GM19035 (cell line): ENCODE results near the gene SCG5.

Experiments
- ATAC-seq: cut with Tn5 transposase; IDR thresholded peaks from one replicate; pipeline ENCODE4 v1.9.1; 2021; ENCODE audit not compliant: unreplicated experiment

SCG5 gene

DNA sequence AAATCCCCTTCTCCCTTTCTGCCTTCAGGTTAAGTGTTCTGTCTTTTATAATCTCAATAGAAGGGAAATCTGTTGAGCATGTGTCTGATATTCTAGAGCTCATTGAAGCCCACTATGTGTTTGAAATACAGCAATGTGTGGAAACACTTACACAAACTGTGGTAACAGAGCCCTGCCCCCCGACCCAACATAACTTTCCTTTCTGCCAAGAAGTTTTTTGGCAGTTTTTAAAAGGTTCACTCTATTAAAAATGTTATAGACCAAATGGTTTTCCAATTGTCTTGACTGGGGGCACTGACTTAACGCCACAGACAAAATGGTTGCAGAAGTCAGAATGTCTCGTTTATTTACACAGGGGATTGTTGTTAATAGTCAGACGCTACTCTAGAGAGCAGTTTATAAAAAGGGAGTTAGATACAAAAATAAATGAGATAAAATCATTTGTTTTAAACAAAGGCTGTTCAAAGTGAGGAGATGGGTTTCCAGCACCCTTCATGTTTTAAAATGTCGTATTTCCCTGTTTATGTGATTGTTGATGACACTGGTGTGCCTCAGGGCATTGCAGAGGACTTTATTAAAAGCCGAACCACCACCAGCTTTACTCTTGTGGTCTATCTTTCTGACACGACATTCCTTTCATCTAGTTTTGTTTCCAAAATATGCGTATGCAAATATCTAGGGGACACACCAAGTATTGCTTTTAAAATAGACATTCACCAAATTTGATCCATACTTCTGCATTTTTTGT is 49.6 kb downstream of the SCG5 start:
- no peak for ATAC-seq

DNA sequence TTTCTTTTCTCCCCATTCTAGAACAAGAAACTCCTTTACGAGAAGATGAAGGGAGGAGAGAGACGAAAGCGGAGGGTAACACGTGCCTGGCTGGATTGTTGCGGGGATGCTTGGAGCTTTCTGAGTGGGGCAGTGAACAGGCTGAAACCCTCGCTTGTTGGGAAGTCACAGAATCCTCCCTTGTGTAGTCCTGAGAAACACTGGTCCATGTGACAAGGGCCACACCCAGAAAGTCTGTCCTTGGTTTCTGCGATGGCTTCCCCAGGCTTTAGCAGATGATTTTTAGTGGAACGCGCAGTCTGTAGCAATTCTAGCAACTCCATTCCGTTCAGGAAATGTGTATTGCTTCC is 50.2 kb downstream of the SCG5 start:
- ATAC-seq = no peak

DNA sequence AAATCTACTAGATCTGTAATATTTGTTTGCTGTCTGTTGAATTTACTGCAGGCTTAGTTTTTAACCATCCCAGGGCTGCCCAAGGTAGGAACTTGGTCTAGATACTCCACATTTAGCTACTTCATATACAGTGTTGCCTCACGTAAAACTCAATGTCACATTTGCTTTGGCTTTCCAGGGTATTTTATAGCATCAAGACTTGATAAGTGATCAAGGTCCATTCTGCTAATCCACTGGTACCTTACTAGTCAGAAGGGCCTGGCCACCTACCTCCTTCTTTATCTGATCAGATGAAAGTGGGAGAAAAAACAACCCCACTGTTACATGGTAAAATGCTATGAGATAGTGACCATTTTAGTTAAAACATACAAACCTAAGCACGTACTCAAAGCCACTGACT is 50.8 kb downstream of the SCG5 start:
- no peak for ATAC-seq

DNA sequence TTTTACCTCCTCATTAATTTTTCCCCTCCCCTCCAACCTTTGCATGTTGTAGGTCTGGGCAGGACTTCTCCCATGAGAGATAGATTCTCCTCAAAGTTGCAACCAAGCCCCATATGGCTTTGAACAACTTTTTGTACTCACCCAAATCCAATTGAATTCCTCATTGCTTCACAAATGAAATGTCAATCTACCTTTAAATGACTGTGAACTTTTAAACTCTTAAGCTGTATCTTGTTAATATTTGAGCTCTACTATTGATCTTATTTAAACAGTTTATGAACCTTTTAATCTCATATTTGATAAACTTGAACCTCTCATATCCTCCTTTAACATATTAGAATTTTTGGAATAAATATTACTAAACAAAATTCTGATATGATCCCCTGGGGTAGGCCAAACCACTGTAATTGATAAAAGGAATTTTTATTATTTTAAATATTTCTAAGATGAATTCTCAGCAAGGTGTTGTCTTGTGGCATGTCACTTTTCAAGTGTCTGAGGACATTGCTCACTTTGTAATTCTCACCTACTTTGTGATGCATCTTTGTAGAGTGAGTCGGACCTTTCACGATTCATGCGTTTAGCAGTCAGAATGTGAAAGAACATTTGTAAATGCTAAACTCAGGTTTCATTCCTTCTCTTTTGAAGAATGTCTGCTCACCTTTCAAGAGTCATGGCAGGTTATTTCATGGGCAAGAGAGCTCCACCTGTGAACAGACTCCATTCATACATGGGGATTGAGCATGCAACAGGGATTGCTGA is 52.9 kb downstream of the SCG5 start:
- no peak for ATAC-seq

DNA sequence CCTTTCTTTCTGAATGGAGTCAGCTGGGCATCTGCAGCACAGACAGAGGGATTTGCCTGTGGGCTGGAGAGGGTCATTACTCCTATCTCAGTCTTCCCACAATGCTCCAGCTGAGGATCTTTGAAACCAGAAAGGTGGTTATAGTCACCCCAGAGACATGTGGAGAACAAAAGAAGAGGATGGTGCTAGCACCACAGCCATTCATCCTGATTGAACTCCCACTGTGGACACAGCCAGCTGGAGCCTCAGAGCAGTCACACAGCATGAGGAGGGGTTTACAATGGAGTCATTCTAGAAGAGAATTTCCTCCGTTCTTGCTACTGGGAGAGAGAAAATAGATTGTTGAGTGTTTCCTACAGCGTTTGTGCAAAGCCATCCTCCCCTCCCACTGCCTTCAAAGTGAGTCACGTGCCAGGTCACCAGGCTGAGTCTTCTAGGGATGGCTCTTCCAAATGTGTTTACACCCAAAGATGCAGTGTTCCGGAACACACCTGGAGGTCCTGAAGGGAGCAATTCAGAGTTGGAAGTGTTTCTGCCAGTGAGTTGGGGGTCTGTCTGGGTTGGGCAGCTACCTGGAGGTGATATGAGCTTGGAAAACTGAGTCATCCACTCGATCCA is 57.4 kb downstream of the SCG5 start:
- ATAC-seq = no peak

DNA sequence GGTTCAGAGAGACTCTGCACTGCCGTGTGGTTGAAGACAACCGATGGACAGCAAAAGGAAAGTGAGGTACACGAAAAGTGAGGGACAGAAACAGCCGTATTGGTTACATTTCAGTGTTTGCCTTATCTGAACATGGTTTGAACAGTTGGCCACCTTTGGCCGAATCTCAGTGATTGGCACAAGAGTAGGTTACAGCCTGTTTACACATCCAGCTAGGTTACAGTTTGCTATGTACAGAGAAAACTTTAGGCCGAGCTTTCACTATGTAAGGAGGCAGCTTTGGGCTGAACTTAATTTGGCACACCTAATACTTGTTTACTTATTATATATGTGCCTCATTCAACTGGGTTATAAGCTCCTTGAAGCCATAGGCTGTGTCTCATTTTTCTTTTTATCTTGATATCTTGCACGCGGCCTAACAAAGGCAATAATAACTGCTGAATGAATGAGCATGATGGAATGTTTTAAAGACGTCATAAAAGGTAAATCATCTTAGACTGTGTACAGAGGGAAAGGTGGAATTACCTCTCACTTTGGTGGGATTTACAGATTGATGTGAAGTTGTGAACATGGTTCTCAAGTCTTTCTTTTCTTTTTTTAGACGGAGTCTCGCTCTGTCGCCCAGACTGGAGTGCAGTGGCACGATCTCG is 59.1 kb downstream of the SCG5 start:
- ATAC-seq = no peak

DNA sequence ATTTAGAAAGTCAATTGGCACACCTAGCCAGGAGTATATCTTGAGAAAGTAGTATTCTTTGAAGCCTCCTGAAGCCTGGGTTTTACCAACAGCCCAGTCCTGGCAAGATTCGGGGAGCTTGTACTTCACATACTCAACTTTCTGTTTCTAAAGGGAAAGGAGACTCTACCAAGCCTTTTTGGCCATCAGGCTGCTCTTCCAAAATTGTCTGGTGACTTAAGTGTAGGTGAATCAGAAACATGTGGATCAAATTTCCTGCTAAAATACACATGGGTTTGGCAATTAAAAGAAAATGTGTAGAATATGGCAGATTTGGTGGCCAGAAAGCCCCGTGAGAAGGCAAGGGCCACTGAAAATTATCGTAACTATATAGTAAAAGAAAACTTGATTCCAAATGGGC is 60.4 kb downstream of the SCG5 start:
- ATAC-seq = no peak

DNA sequence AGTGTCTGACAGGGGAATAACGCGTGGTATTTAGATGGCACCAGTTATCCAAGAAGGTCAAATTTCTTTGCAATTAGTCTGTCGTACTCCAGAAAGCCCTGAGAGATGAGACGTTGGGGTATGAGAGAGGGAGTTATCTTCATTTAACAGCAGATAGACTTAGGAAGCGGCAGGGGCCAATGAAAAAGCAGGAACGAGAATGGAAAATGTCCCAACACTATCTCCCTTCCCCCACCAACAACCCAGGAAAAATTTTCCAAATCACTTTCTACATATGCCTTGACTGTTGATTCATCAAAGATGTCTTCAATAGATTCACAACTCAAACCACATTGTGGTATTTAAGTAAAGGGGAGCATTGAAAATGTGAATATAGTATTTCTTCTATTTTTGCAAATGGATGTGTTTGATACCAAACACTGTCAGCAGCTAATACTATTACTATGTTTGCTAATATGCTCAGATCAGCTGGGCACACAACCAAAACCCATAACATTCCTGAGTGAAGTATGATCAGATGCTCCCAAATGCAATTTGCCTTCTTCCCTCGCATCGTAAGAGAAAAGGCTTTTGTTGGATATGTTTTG is 63.0 kb downstream of the SCG5 start:
- ATAC-seq = no peak

DNA sequence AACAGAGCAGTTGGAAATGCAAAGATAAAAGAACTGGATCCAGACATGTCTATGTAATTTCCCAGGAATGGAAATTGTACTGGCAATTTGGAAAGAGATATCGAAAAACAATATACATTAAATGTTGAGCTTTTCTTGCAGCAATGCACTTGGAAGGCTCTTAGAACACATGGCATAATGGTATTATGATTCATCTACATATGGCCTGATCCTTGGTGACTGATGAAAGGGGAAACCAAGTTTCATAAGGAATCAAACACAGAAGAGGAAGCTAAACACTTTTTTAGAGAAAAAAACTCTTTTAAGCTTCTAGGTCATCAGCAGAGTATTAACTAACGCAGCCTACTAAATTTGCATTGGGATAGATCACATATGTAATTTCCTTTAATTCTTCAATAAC is 63.9 kb downstream of the SCG5 start:
- no peak for ATAC-seq

DNA sequence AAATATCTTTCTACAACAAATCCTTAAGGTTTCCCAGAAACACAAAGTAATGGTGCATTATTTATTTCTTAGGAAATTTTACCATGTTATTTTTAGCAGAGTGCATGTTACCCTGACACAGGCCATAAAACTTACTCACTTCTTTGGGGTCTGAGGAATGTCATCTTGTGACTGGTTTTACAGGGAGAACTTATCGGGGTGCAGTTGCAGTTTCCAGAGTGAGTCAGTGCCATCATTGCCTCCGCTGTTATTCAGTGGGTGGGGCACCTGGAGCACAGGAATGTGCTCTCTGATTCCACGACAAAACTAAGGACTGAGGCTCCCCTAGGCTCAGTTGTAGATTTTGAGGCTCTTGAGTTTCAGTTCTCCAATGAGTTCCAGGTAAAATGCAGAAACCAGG is 65.2 kb downstream of the SCG5 start:
- no peak for ATAC-seq

DNA sequence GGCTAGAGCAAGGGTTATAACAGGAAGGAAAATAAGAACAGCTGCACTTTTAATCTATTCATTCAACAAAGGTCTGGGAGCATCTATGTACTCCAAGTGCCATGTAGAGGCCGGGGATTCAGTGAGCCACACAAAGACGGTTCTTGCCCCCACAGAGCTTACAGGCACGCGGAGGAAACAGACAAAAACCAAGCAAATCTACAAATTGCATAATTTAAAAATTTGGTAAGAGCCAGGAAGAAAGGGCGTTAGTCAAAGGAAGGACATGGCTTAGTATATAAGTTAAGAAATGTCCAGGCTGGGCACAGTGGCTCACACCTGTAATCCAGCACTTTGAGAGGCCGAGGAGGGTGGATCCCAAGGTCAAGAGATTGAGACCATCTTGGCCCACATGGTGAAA is 65.9 kb downstream of the SCG5 start:
- no peak for ATAC-seq

DNA sequence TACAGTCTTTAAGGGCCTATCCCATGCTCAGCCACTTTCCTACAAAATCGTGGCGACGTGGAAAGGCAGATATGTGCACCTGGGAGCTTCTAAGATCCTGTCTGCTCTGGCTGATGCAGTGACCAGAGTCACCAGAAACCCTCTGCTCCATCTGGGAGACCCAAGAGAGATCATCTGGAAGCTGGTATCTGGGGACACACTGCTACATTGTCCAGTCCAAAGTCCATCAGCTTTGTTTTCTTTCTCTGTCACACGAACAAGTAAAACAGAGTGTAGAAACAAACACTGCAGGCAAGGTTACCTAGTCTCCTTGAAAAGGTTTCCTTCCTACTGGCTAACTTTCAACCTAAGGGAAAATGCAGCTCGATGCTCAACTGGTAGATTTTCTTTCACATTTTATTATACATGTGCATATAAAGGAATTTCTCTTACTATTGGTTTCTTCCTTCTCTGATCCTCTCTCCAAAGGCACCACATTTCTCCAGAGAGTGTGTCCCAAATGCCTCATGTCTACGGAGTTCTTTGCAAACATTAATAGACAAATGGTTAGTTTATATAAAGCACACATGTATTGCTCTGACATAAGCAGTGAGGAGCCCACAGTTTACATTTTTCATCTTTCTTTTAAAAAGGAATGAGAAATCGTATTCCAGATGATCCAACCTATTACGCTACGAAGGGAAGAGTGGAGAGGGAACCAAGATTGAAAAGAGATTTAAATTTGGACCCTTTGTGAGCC is 68.0 kb downstream of the SCG5 start:
- ATAC-seq = no peak

DNA sequence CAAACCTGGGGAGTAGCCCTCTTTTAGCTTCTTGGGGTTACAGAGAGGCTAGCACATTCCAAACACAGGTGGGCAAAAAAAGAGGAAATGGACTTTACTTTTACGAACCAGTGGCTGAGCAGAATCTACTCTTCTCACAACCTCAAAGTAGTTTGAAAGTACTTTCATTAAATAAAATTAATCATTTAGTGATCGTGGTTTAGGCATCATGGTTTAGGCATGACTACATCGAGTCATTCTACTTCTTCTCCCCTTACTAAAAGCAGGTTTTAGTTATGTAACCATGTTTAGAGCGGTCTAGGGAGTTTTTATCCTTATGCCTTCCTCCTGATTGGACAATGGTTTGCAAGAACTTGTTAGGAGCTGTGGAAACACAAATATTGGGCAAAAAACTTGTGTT is 73.8 kb downstream of the SCG5 start:
- ATAC-seq = no peak

DNA sequence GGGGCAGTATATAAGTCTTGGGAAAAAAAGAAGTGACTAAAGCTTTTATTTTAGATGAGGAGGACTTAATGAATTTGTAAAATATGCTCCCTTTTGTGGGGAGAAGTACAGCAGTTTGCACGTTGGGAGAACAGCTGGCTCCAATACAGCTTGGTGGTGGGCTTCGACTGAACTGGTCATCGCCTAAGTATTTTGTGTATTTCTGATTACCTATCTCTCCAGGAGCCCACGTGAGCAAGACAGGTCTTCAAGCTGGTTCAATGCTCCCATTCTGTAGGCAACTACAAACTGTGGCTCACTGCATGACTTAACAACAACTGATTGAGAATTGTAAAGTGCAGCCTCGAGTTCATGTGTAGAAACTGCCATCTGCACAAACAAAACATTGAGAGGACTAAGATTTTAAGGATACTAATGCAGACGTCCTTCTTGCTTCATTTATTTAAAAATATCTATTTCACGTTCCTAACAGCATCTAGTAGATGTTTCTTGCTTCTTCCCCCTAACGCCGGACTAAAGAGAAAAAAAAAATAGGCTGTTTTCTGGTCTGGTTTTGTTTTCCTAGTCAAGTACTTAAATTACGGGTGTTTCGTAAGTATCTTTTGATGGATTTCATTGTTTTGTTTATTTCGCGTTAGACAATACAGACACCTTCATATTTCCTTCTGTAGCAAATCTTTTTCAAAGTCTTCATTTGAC is 74.9 kb downstream of the SCG5 start:
- no peak for ATAC-seq

DNA sequence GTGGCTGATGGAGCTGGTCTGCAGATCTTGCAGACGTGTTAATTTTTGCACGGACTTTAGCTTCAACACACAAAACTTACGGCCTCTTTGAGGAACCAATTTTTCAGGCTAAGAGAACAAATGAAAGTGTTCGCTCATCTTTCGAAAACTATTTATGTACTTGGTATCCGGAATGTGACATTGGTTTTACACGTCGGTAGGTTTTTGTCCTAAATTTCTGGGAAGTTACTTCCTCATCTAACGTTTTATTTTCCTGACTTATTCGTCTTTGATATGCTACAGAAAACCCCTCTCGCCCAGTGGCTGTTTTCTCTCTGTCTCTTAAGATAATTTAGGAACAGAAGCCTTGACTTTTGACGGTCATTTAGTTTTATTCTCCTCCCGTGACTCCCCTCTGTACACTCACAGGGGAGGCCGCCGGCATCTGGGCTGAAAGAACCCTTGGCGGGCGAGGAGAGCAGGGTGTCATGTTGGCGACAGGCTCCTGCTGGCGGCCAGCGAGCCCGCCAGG is 75.5 kb downstream of the SCG5 start:
- ATAC-seq = no peak

DNA sequence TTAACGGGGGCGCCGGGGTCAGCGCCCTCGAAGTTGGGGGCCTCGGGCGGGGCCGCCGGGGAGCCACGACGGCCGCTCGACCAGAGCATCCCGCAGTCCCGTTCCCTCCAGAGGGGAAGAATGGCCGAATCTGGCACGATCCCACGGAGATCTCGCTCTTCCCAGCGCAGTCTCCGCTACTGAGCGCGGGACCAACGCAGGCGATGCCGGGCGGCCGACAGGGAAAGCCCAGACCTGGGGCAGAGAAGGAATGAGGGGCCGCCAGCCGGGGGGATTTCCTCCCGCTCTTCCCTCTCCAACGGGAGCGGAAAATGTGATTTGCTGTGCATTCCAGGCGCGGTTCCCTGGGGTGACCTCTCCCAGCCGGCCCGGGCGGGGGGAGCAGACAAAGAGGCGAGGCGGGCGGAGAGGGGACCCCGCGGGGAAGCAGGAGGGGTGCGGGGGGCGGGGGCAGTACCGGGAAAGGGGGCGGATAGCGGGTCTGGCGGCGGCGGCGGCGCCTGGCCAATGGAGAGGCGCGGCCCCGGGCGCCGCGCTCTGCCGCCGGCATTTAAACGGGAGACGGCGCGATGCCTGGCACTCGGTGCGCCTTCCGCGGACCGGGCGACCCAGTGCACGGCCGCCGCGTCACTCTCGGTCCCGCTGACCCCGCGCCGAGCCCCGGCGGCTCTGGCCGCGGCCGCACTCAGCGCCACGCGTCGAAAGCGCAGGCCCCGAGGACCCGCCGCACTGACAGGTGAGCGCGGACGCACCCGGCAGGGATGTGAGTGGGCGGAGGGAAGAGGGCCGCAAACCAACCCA is 76.1 kb downstream of the SCG5 start, which contains the start of gene GREM1:
GREM1 (plus strand) TSS at position 579 of the 801 bp plus-strand sequence. CDS start 12,687 bp downstream, outside the sequence.
- no peak for ATAC-seq

DNA sequence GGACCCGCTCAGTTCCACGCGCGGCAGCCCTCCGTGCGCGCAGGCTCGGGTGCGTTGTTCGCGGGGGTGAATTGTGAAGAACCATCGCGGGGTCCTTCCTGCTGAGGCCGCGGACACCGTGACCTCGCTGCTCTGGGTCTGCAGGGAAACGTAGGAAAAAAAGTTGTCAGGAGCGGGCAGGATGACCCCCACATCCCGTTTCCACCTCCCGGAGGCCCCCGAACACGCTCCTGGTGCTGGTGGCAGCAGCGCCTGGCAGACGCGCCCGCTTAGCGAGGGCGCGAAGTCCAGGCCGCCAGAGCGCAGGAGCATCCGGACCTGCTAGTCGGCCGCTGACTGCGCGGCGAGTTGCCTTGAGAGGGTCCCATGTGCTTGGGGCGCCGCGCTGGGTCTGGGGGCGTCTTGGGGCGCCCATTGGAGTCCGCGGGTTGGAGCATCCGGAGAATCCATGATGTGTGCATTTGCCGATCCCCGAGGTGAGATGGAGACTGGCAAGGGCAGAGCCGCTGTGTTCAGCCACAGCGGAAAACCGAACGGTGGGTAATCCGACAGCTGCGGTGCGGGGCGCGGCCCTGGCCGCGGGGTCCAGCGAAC is 76.8 kb downstream of the SCG5 start:
- ATAC-seq = no peak

DNA sequence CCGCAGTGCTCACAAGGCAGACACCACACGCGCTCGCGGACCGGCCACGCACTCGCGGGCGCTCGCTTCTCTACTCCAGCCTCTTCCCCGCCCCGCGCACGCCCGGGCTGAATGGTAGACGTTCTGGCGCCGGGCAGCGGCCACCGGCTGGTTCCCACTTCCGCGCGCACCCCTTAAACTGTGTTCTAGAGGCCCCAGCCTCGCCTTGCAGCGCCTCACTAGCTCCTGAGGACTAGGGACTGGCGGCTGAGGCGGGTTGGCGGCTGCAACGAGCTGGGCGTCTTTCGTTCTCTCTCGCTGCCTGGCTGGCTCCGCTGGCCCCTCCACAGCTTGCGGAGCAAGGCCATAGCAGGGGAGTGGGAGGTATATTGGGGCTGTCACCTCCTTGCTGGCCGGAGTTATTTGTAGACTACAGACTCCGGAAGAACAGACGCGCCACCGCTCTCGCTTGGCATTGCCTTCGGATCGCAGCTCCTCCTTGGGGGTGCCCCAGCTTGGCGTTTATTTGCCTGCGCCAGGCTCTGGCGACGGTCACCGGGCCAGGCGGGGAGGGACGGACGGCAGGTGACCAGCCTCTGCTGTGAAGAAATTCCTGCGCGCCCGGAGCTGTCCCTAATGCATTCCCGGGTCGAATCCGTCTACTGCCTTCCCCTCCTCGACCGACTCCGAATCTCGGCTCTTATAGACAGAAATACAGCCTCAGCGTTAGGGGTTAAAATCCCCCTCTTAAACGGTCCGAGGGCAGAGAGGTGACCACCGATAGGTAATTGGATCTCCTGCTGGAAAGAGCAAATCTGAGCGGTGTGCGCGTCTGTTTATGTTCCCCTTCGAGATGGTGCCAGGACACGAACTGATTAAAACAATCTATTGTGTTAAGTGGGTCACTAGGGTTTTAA is 77.6 kb downstream of the SCG5 start:
- no peak for ATAC-seq
